Loucy (cell line): ENCODE measurements around the gene LDLRAD4.

Source experiments
- CTCF ChIP-seq: fragments of 200-600 bp; sonication (generic); conservative IDR thresholded peaks from 2 replicates; pipeline ENCODE4 v1.5.1; 2014; ENCODE audit warnings: mild to moderate bottlenecking, antibody characterized with exemption, low read length
- EZH2phosphoT487 ChIP-seq: fragments of 200-600 bp; IDR thresholded peaks from 2 replicates; pipeline ENCODE4 v1.6.1; 2018; ENCODE audit warnings: antibody characterized with exemption, mild to moderate bottlenecking, moderate library complexity, borderline replicate concordance

GRCh38 chr18:13287372-13287771, 68.8 kb downstream of the LDLRAD4 start:
- no peak for TF ChIP-seq CTCF
- TF ChIP-seq EZH2phosphoT487 = no peak
